Epidermal melanocyte (primary cell): Measurements from ENCODE around the gene MGAT4B.
"Not testable (repeated sequence)": the region's sequence is repeated elsewhere in the genome, so short reads cannot be mapped to it uniquely, and the experiment has no call there.

Experiments used
- DNase-seq: peaks from one replicate; pipeline ENCODE4 v3.0.0; 2011; ENCODE audit warnings: low spot score; ENCODE audit not compliant: insufficient read length

The MGAT4B gene

GRCh38 chr5:179806250-179807048, at the start of gene MGAT4B:
Gene MGAT4B (minus strand): TSS chr5:179806866. CDS start chr5:179806583, 283 bp downstream.
- DNase-seq: peak; percentile 93

DNA sequence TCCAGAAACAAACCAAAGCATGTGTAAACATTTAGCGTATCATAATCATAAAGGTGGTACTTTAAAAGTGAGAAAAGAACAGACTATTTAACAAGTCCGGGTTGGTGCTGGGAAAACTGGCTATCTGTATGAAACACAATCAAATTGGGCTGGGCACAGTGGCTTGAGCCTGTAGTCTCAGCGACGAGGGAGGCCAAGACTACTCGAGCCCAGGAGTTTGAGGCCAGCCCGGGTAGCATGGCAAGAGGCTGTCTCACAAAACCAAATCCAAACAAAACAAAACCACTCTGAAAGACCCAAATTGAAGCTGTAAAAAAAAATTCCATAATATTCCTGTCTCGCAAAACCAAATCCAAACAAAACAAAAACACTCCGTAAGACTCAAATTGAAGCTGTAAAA, 47.7 kb upstream of the MGAT4B start:
- DNase-seq: no peak

DNA sequence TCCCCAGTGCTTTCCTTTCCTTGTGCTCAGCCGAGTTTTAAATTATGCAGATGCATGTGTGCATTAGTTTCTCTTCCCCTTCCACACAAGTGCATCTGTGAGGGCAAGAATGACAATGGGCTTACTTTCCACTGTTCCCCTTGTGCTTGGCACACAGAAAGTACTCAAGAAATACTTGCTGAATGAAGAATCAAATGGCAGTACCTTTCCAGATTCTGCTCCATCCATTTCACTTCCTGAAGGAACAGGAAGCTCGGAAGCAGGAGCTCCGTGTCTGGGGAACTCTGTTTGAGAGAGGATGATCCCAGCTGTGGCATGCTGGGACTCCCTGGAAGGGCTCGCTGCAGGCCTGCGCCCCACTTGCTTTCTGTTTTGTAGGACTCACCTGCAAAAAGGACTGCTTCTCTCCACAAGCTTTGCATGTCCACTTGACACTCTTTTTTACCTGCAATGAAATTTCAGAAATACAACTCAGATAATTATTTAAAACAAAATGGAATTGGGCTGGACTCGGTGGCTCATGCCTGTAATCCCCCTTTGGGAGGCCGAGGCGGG, 46.4 kb upstream of the MGAT4B start:
- no peak for DNase-seq

DNA sequence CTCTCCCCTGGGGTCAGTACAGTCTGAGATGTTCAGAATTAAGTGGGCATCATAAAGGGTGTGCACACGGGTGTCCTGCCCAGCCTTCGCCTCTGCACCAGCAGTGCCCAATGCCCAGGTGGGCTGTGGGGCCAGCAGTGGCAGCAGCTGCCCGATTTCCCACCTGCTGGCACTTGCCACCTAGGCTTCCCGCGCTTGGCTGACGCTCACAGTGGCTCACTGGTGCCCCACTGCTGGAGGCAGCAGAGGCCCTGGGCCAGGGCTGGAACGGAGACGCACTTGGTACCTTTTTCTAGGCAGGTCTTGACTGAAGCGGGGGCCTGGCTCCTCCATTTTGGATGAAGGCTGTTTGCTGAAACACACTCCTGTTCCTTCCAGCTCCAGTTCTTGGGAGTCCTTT, 35.0 kb upstream of the MGAT4B start:
- no peak for DNase-seq

- no peak for DNase-seq
Observed at GRCh38 chr5:179840766-179841165, 34.1 kb upstream of the MGAT4B start.

DNA sequence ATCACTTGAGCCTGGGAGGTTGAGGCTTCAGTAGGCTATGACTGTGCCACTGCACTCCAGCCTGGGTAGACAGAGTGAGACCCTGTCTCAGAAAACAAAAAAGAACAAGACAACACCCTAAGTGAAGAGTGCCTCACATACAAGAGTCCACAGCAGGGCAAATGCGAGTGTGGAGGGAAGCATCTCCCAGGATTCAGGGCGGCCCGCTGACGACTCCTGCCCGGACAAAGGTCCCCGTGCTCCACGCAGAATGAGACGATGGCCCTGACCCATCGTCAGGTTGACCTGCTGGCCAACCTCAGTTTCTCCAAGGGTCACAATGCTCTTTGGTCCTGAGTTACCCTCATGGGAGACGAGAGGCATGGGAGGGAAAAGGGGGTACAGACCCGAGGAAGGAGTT, 33.7 kb upstream of the MGAT4B start:
- no peak for DNase-seq

GRCh38 chr5:179839328-179840256, 32.9 kb upstream of the MGAT4B start:
- no peak for DNase-seq

GRCh38 chr5:179837076-179838011, 30.7 kb upstream of the MGAT4B start:
- no peak for DNase-seq

GRCh38 chr5:179836225-179837019, 29.8 kb upstream of the MGAT4B start:
- no peak for DNase-seq

DNA sequence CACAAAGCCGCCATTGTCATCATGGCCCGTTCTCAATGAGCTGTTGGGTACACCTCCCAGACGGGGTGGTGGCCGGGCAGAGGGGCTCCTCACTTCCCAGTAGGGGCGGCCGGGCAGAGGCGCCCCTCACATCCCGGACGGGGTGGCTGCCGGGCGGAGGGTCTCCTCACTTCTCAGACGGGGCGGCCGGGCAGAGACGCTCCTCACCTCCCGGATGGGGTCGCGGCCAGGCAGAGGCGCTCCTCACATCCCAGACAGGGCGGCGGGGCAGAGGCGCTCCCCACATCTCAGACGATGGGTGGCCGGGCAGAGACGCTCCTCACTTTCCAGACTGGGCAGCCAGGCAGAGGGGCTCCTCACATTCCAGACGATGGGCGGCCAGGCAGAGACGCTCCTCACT, 28.2 kb upstream of the MGAT4B start:
- DNase-seq: not testable (repeated sequence)

GRCh38 chr5:179834120-179834519, 27.5 kb upstream of the MGAT4B start:
- DNase-seq: no peak

DNA sequence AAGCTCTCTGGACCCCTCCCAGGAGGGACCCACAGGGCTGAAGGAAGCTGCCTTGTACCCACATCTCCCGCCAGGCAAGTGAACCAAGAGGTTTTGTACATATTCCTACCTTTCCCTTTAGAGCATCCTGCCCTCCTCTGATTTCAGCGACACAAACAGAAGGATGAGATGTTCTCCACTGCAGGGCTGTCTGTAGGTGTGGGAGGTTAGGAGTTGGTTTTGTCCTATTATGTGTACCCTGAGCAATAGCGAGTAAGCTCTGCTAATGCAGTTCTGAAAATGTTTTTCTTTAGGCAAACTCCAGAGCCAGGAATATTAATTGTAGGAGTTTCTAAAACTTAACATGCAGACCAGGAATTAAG, 27.0 kb upstream of the MGAT4B start:
- DNase-seq: no peak

- no peak for DNase-seq
Observed at GRCh38 chr5:179833056-179833708, 26.5 kb upstream of the MGAT4B start.

- no peak for DNase-seq
Observed at GRCh38 chr5:179832039-179832745, 25.5 kb upstream of the MGAT4B start.

- no peak for DNase-seq
Observed at GRCh38 chr5:179830818-179831468, 24.3 kb upstream of the MGAT4B start.

DNA sequence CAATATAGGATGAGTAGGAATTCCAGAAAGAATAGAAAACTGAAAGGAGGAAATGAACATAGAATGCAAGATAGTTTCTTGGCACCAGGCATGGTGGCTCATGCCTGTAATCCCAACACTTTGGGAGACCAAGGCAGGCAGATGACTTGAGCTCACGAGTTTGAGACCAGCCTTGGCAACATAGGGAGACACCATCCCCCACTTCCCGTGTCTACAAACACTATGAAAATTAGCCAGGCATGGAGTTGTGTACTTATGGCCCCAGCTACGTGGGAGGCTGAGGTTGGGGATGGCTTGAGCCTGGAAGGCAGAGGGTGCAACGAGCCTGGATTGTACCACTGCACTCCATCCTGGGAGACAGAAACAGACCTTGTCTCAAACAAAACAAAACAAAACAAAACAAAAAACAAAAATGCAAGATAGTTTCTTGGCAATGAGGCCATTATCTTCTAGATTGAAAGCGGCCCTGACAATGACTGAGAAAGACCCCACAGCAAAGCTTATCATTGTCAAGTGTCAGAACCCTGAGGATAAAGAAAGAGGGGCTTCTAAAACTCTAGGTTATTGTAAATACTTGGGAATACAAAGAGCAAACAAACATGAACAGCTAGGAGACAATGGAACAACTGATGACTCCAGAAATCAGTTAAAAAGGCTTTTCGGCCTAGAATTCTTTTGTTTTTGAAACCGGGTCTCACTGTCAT, 23.2 kb upstream of the MGAT4B start:
- no peak for DNase-seq

DNA sequence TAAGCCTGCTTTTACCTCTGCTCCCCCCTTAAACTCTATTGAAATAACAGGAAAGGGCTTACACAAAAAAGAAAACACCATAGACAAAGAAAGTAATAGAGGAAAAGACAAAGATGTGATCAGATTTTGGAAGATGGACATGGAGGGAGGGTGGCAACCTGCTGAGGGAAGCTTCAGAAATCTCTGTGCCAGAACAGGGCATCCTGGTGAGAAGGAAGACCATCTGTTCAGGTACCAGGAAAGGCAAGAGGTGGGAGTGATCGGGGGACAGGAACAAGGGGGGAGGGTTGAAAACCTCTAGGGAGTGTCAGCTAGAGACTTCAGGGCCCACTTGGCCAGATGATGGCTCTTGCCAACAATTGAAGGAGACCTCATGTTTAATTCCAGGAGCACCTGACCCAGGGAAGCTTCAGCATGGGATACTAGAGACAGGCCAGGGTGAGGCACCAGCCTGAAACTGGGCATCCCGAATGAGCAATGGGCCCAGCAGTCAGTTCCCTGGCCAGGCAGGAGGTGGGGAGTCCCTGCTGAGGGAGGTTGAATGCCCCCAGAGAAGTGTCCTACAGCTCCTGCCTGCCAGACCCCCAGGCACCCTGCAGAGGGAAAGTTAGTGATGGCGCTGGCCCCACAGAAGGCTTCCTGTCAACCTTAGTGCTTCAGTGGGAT, 22.2 kb upstream of the MGAT4B start:
- no peak for DNase-seq
